ENCODE data around the gene TNS3.

DNA sequence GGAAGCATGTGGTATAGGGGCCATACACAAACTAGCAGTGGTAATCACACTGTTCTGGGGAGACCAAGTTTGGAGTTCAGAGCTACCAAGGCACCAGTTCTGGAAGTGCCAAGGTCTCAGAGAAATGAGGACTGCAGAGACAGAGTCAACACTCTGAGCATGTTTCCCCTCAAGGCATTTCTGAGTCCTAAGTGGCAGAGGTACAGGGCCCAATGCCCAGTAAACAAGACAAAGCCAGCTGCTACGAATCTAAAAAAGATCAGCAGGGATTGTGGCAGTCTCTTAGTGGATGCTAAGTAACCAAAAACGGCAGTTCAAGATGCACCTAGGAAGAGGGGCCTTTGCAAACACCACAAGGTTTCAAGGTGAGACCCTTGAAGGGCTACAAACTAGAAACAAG, 271.9 kb downstream of the TNS3 start:
- TF ChIP-seq, protein P1, sequence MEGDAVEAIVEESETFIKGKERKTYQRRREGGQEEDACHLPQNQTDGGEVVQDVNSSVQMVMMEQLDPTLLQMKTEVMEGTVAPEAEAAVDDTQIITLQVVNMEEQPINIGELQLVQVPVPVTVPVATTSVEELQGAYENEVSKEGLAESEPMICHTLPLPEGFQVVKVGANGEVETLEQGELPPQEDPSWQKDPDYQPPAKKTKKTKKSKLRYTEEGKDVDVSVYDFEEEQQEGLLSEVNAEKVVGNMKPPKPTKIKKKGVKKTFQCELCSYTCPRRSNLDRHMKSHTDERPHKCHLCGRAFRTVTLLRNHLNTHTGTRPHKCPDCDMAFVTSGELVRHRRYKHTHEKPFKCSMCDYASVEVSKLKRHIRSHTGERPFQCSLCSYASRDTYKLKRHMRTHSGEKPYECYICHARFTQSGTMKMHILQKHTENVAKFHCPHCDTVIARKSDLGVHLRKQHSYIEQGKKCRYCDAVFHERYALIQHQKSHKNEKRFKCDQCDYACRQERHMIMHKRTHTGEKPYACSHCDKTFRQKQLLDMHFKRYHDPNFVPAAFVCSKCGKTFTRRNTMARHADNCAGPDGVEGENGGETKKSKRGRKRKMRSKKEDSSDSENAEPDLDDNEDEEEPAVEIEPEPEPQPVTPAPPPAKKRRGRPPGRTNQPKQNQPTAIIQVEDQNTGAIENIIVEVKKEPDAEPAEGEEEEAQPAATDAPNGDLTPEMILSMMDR (IDR thresholded peaks at IDR 0.05; ENCODE audit: low read depth, low read length, poor library complexity, severe bottlenecking): no peak
- no peak for TF ChIP-seq EZH2phosphoT487 (IDR thresholded peaks at IDR 0.05; ENCODE audit: borderline replicate concordance, low read length)

Data from DOHH2 (cell line).